MM.1S (cell line): ENCODE data around the gene HTR5A.

Experiments
- DNase-seq: peaks from one replicate; pipeline ENCODE4 v3.0.0-alpha.2; 2015
- H2AFZ ChIP-seq: fragments of 300-600 bp; sonication (generic); 2 replicates; pipeline ENCODE4 v1.6.0; 2016; ENCODE audit warnings: antibody characterized with exemption, low read length
- H3F3A ChIP-seq: fragments of 300-600 bp; sonication (generic); 2 replicates; pipeline ENCODE4 v1.6.1; 2016; ENCODE audit warnings: mild to moderate bottlenecking, antibody characterized with exemption, low read length, moderate library complexity, mixed read lengths; ENCODE audit not compliant: insufficient read depth
- H3K27ac ChIP-seq: fragments of 300-600 bp; sonication (generic); 2 replicates; pipeline ENCODE4 v1.5.1; 2016; ENCODE audit warnings: mild to moderate bottlenecking, low read length
- H3K27me3 ChIP-seq: fragments of 300-600 bp; sonication (generic); replicated peaks from 2 replicates; pipeline ENCODE4 v1.6.0; 2016; ENCODE audit warnings: low read length; ENCODE audit not compliant: insufficient read depth
- H3K36me3 ChIP-seq: fragments of 300-600 bp; sonication (generic); replicated peaks from 2 replicates; pipeline ENCODE4 v1.6.1; 2016; ENCODE audit warnings: mild to moderate bottlenecking, low read length, mixed read lengths; ENCODE audit not compliant: insufficient read depth
- H3K4me1 ChIP-seq: fragments of 300-600 bp; sonication (generic); 2 replicates; pipeline ENCODE4 v1.6.1; 2016; ENCODE audit warnings: low read length, mixed read lengths
- H3K4me2 ChIP-seq: fragments of 300-600 bp; sonication (generic); 2 replicates; pipeline ENCODE4 v1.6.0; 2016; ENCODE audit warnings: low read depth, low read length
- H3K4me3 ChIP-seq: fragments of 300-600 bp; sonication (generic); 2 replicates; pipeline ENCODE4 v1.5.1; 2016; ENCODE audit warnings: low read length, mixed read lengths
- H3K79me2 ChIP-seq: fragments of 300-600 bp; sonication (generic); 2 replicates; pipeline ENCODE4 v1.6.1; 2016; ENCODE audit warnings: mixed run types, low read length, mixed read lengths
- H3K9ac ChIP-seq: fragments of 300-600 bp; sonication (generic); 2 replicates; pipeline ENCODE4 v1.6.1; 2016; ENCODE audit warnings: low read length, mixed read lengths
- H3K9me2 ChIP-seq: fragments of 300-600 bp; sonication (generic); replicated peaks from 2 replicates; pipeline ENCODE4 v1.6.1; 2016; ENCODE audit warnings: mild to moderate bottlenecking, low read length, mixed read lengths; ENCODE audit not compliant: insufficient read depth
- H3K9me3 ChIP-seq: fragments of 300-600 bp; sonication (generic); replicated peaks from 2 replicates; pipeline ENCODE4 v1.6.1; 2016; ENCODE audit warnings: mild to moderate bottlenecking, low read length, mixed read lengths; ENCODE audit not compliant: insufficient read depth
- H4K20me1 ChIP-seq: fragments of 300-600 bp; sonication (generic); 2 replicates; pipeline ENCODE4 v1.6.1; 2016; ENCODE audit warnings: mild to moderate bottlenecking, low read length, moderate library complexity, mixed read lengths; ENCODE audit not compliant: insufficient read depth
- EZH2 ChIP-seq: fragments of 300-600 bp; sonication (generic); optimal IDR thresholded peaks from 2 replicates; pipeline ENCODE3; 2017; ENCODE audit warnings: low read depth, mild to moderate bottlenecking, antibody characterized with exemption, low read length, mixed read lengths
- EZH2phosphoT487 ChIP-seq: fragments of 300-600 bp; sonication (generic); IDR thresholded peaks from 2 replicates; pipeline ENCODE4 v1.6.1; 2018; ENCODE audit warnings: antibody characterized with exemption, low read length
- TF ChIP-seq, protein P1 (sequence below): fragments of 300-600 bp; sonication (generic); IDR thresholded peaks from 2 replicates; pipeline ENCODE4 v1.5.1; 2016; ENCODE audit warnings: antibody characterized with exemption, low read length, mixed read lengths

Gene HTR5A

DNA sequence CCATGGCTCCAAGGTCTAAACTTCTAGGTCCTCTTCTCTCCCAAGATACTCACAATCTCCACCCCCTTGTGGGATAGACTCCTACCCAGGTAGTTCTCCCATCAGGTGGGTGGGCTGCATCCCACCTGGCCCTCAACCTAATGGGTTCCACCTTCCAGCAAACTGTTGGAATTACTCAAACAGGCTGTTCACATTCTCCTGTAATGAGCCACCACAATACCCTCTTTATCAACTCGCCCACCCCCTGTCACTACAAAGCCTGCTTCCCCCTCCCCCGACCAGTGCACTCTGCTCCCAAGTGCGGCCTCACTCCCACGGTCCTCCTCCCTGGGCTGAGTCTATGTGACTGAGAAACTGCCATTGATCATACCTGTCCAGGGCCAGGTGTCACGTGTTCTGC lies 10.4 kb upstream of the HTR5A start:
- TF ChIP-seq, protein P1, sequence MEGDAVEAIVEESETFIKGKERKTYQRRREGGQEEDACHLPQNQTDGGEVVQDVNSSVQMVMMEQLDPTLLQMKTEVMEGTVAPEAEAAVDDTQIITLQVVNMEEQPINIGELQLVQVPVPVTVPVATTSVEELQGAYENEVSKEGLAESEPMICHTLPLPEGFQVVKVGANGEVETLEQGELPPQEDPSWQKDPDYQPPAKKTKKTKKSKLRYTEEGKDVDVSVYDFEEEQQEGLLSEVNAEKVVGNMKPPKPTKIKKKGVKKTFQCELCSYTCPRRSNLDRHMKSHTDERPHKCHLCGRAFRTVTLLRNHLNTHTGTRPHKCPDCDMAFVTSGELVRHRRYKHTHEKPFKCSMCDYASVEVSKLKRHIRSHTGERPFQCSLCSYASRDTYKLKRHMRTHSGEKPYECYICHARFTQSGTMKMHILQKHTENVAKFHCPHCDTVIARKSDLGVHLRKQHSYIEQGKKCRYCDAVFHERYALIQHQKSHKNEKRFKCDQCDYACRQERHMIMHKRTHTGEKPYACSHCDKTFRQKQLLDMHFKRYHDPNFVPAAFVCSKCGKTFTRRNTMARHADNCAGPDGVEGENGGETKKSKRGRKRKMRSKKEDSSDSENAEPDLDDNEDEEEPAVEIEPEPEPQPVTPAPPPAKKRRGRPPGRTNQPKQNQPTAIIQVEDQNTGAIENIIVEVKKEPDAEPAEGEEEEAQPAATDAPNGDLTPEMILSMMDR: no peak
- H3K27me3 ChIP-seq: no peaks in the 10 kb centered on the region
- H3K27ac ChIP-seq: no peak overlapping the region
- no peak overlapping the region for H3K4me3 ChIP-seq
- no peaks in the 10 kb centered on the region for H3K9me3 ChIP-seq
- no peak overlapping the region for H3K9ac ChIP-seq
- H3K36me3 ChIP-seq: no peaks in the 10 kb centered on the region
- H3K4me1 ChIP-seq: no peaks in the 10 kb centered on the region
- H3F3A ChIP-seq: no peaks in the 10 kb centered on the region
- no peak for DNase-seq
- no peaks in the 10 kb centered on the region for H3K79me2 ChIP-seq
- no peaks in the 10 kb centered on the region for H3K9me2 ChIP-seq
- no peak overlapping the region for H3K4me2 ChIP-seq
- H4K20me1 ChIP-seq: no peaks in the 10 kb centered on the region
- no peak overlapping the region for H2AFZ ChIP-seq

GRCh38 chr7:155062411-155062810 lies 7.7 kb upstream of the HTR5A start:
- H3K27ac ChIP-seq: no peak overlapping the region
- no peaks in the 10 kb centered on the region for H4K20me1 ChIP-seq
- H3K4me2 ChIP-seq: no peak overlapping the region
- no peak for DNase-seq
- H3K36me3 ChIP-seq: no peaks in the 10 kb centered on the region
- H3K9me2 ChIP-seq: no peaks in the 10 kb centered on the region
- no peaks in the 10 kb centered on the region for H3F3A ChIP-seq
- H3K9ac ChIP-seq: no peak overlapping the region
- no peaks in the 10 kb centered on the region for H3K79me2 ChIP-seq
- no peak overlapping the region for H2AFZ ChIP-seq
- no peaks in the 10 kb centered on the region for H3K27me3 ChIP-seq
- H3K9me3 ChIP-seq: no peaks in the 10 kb centered on the region
- no peaks in the 10 kb centered on the region for H3K4me1 ChIP-seq
- H3K4me3 ChIP-seq: no peak overlapping the region
- TF ChIP-seq, protein P1: no peak
- no peak for TF ChIP-seq EZH2
- no peak for TF ChIP-seq EZH2phosphoT487

GRCh38 chr7:155064186-155064585 lies 5.9 kb upstream of the HTR5A start:
- Histone ChIP-seq H3F3A (no peaks in the 10 kb centered on the region), H3K27me3 (no peaks in the 10 kb centered on the region), H2AFZ (no peak overlapping the region), H3K36me3 (no peaks in the 10 kb centered on the region), H3K9me3 (no peaks in the 10 kb centered on the region), H3K4me3 (no peak overlapping the region), H3K79me2 (no peaks in the 10 kb centered on the region), H3K4me1 (no peaks in the 10 kb centered on the region), H3K27ac (no peak overlapping the region), H3K9me2 (no peaks in the 10 kb centered on the region), H3K4me2 (no peak overlapping the region), H3K9ac (no peak overlapping the region), H4K20me1 (no peaks in the 10 kb centered on the region)
- DNase-seq: no peak
- no peak for TF ChIP-seq EZH2phosphoT487
- TF ChIP-seq, protein P1: no peak
- TF ChIP-seq EZH2: no peak
